A673 (cell line): ENCODE data around the gene RSAD2. TPM values are rescaled to one million over a fixed set of nuclear protein-coding genes. Genes with fewer than 3 reads are reported as not detected.
A peak's percentile ranks its signal among the peaks of the same experiment; 100 is the strongest.
"Not testable (repeated sequence)": the region's sequence is repeated elsewhere in the genome, so short reads cannot be mapped to it uniquely, and the experiment has no call there.

Source experiments
- BruUV-seq: library from RNA; stranded (reverse); fragments of 400-500 nt; replicated peaks from 2 replicates; lab custom pipeline; 2021; lab: Mats Ljungman, UMichigan
- CTCF ChIA-PET: fragments of 300-600 bp; sonication (Branson Sonifier 250); formaldehyde crosslinking; loops from one replicate; lab custom pipeline; 2022; ENCODE audit warnings: antibody characterized with exemption; lab: Charles Lee
- POLR2A ChIA-PET: fragments of 300-600 bp; sonication (Branson Sonifier 250); formaldehyde crosslinking; loops from one replicate; lab custom pipeline; 2022; ENCODE audit warnings: antibody characterized with exemption; ENCODE audit not compliant: low non-redundant PET; lab: Charles Lee
- DNase-seq: peaks from one replicate; pipeline ENCODE4 v3.0.0-alpha.2; 2015; ENCODE audit warnings: low spot score
- H3K27ac ChIP-seq: fragments of 200-600 bp; sonication (generic); 2 replicates; pipeline ENCODE4 v1.5.1; 2016; ENCODE audit warnings: mixed run types, low read depth, mild to moderate bottlenecking, mixed read lengths, antibody characterized with exemption, low read length; ENCODE audit not compliant: poor library complexity, severe bottlenecking
- H3K27me3 ChIP-seq: fragments of 200-600 bp; sonication (generic); replicated peaks from 2 replicates; pipeline ENCODE4 v1.6.1; 2017; ENCODE audit warnings: mixed run types, low read depth, mild to moderate bottlenecking, mixed read lengths, antibody characterized with exemption, low read length; ENCODE audit not compliant: insufficient read depth, poor library complexity
- H3K36me3 ChIP-seq: fragments of 200-600 bp; sonication (generic); 2 replicates; pipeline ENCODE4 v1.6.1; 2016; ENCODE audit warnings: mixed run types, mild to moderate bottlenecking, mixed read lengths, antibody characterized with exemption, low read length; ENCODE audit not compliant: insufficient read depth, poor library complexity, severe bottlenecking
- H3K4me1 ChIP-seq: fragments of 200-600 bp; sonication (generic); 2 replicates; pipeline ENCODE4 v1.6.1; 2017; ENCODE audit warnings: mixed run types, mild to moderate bottlenecking, mixed read lengths, antibody characterized with exemption, low read length; ENCODE audit not compliant: insufficient read depth, poor library complexity, severe bottlenecking
- H3K4me3 ChIP-seq: fragments of 200-600 bp; sonication (generic); 2 replicates; pipeline ENCODE4 v1.5.1; 2016; ENCODE audit warnings: low read depth, mixed run types, mild to moderate bottlenecking, mixed read lengths, low read length; ENCODE audit not compliant: poor library complexity, severe bottlenecking
- H3K9me3 ChIP-seq: fragments of 200-600 bp; sonication (generic); 2 replicates; pipeline ENCODE4 v1.6.1; 2016; ENCODE audit warnings: mixed run types, low read depth, mild to moderate bottlenecking, mixed read lengths, antibody characterized with exemption, low read length; ENCODE audit not compliant: poor library complexity, severe bottlenecking
- EZH2 ChIP-seq: fragments of 200-600 bp; sonication (generic); IDR thresholded peaks from 2 replicates; pipeline ENCODE4 v1.6.1; 2017; ENCODE audit warnings: borderline replicate concordance, low read depth, mild to moderate bottlenecking, mixed read lengths, antibody characterized with exemption, low read length; ENCODE audit not compliant: poor library complexity, severe bottlenecking
- intact Hi-C: fragments of 100-400 bp; cut with micrococcal nuclease; formaldehyde crosslinking; loops from one replicate; pipeline ENCODE4 v1.10.0; 2022; ENCODE audit not compliant: unreplicated experiment
- total RNA-seq: library from RNA; stranded (reverse); gene quantifications from 2 replicates; pipeline ENCODE4 v1.2.3, GENCODE V29; 2021
- TF ChIP-seq, protein P1 (sequence below): fragments of 300-800, 200-600 bp; sonication (generic); conservative IDR thresholded peaks from 2 replicates; pipeline ENCODE4 v1.5.1; 2017; ENCODE audit warnings: low read depth, mild to moderate bottlenecking, antibody characterized with exemption, low read length, moderate library complexity, mixed read lengths

The RSAD2 gene
- total RNA-seq, 1 experiment from 2014 or later: 2.2 TPM

DNA sequence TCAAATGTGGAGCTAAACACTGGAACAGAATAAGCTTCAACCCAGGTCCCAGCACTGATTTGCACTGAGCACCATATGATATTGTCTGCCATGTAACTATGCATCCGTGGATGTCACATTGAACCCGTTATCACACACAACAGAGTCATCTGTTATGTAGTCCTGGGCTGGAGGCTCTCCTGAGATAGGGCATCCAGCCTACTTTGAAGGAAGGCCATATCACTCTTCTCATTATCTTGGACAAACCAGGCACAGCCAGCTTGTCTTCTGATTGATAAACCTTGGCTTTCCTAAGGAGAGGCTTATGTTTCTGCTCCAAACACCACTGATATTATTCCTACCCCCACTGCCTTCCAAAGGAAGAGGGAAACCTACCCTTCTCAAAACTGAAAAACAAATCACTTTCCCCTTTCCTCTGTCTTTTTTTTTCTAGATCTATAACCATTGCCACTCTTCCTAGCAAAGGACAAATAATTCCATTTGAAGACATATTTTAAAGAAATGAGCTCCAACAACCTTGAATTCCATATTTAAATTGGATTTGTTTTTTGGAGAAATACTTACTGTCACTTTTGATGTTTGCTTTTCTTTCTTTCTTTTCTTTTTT, 16.4 kb downstream of the RSAD2 start:
- no TSS peak for BruUV-seq

DNA sequence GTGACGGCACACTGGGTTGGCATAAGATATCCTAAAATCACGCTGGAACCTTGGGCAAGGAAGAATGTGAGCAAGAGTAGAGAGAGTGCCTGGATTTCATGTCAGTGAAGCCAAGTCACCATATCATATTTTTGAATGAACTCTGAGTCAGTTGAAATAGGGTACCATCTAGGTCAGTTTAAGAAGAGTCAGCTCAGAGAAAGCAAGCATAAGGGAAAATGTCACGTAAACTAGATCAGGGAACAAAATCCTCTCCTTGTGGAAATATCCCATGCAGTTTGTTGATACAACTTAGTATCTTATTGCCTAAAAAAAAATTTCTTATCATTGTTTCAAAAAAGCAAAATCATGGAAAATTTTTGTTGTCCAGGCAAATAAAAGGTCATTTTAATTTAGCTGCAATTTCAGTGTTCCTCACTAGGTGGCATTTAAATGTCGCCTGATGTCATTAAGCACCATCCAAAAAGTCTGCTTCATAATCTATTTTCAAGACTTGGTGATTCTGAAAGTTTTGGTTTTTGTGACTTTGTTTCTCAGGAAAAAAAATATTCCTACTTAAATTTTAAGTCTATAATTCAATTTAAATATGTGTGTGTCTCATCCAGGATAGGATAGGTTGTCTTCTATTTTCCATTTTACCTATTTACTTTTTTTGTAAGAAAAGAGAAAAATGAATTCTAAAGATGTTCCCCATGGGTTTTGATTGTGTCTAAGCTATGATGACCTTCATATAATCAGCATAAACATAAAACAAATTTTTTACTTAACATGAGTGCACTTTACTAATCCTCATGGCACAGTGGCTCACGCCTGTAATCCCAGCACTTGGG, 19.6 kb downstream of the RSAD2 start:
- POLR2A ChIA-PET: no interaction called here
- no peak overlapping the region for H3K27ac ChIP-seq
- H3K4me3 ChIP-seq: no peak overlapping the region
- H3K4me1 ChIP-seq: no peaks in the 10 kb centered on the region
- no peaks in the 10 kb centered on the region for H3K36me3 ChIP-seq
- no peaks in the 10 kb centered on the region for H3K27me3 ChIP-seq
- H3K9me3 ChIP-seq: no peaks in the 10 kb centered on the region
- CTCF ChIA-PET: interaction anchor here (0.5 to 0.7 kb wide), 3 partner anchors 108 to 1783 kb away, joined by 3 to 13 read pairs (median 6); no protein-coding TSS in a partner anchor
- DNase-seq: peak; percentile 47
- intact Hi-C loops: loop anchor here (1.0 kb wide), 2 partner anchors 147 to 187 kb away; no protein-coding TSS in a partner anchor
- BruUV-seq: no TSS peak
- TF ChIP-seq, protein P1, sequence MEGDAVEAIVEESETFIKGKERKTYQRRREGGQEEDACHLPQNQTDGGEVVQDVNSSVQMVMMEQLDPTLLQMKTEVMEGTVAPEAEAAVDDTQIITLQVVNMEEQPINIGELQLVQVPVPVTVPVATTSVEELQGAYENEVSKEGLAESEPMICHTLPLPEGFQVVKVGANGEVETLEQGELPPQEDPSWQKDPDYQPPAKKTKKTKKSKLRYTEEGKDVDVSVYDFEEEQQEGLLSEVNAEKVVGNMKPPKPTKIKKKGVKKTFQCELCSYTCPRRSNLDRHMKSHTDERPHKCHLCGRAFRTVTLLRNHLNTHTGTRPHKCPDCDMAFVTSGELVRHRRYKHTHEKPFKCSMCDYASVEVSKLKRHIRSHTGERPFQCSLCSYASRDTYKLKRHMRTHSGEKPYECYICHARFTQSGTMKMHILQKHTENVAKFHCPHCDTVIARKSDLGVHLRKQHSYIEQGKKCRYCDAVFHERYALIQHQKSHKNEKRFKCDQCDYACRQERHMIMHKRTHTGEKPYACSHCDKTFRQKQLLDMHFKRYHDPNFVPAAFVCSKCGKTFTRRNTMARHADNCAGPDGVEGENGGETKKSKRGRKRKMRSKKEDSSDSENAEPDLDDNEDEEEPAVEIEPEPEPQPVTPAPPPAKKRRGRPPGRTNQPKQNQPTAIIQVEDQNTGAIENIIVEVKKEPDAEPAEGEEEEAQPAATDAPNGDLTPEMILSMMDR: peak; percentile 72
- TF ChIP-seq EZH2: no peak

More for the DNA sequence above, 16.4 kb downstream of the RSAD2 start:
- no peak for TF ChIP-seq EZH2
- TF ChIP-seq, protein P1: no peak
- no peaks in the 10 kb centered on the region for H3K36me3 ChIP-seq
- H3K27me3 ChIP-seq: no peaks in the 10 kb centered on the region
- no peaks in the 10 kb centered on the region for H3K4me1 ChIP-seq
- intact Hi-C loops: no loop called here
- H3K27ac ChIP-seq: no peak overlapping the region
- H3K9me3 ChIP-seq: no peaks in the 10 kb centered on the region
- ChIA-PET CTCF (interaction anchor here (0.8 kb wide), 1 partner anchor 22 kb away, joined by 4 read pairs; no protein-coding TSS in a partner anchor), POLR2A (no interaction called here)
- no peak overlapping the region for H3K4me3 ChIP-seq
- no peak for DNase-seq

DNA sequence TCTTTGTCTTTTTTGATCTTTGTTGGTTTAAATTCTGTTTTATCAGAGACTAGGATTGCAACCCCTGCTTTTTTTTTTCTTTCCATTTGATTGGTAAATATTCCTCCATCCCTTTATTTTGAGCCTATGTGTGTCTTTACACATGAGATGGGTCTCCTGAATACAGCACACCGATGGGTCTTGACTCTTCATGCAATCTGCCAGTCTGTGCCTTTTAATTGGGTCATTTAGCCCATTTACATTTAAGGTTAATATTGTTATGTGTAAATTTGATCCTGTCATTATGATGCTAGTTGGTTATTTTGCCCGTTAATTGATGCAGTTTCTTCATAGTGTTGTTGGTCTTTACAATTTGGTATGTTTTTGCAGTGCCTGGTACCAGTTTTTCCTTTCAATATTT, 25.0 kb downstream of the RSAD2 start:
- DNase-seq, CTCF ChIA-PET: not testable (repeated sequence)

More for the DNA sequence above, 25.0 kb downstream of the RSAD2 start:
- POLR2A ChIA-PET, H3K27ac ChIP-seq, H3K4me3 ChIP-seq, H3K36me3 ChIP-seq, BruUV-seq, H3K4me1 ChIP-seq, intact Hi-C loops, H3K9me3 ChIP-seq, H3K27me3 ChIP-seq: not testable (repeated sequence)
